Brain microvascular endothelial cell (primary cell): Measurements from ENCODE around the gene CYP4F22.
A peak's percentile ranks its signal among the peaks of the same experiment; 100 is the strongest.

Experiments used
- DNase-seq: peaks from one replicate; pipeline ENCODE4 v3.0.0-alpha.2; 2020
- H3K27ac ChIP-seq: fragments of 250-450 bp; sonication (Bioruptor Pico); 2 replicates; pipeline ENCODE4 v1.5.1; 2020; ENCODE audit warnings: mild to moderate bottlenecking, moderate library complexity
- H3K27me3 ChIP-seq: fragments of 250-450 bp; sonication (Bioruptor Pico); replicated peaks from 2 replicates; pipeline ENCODE4 v1.5.1; 2020; ENCODE audit warnings: mild to moderate bottlenecking
- H3K36me3 ChIP-seq: fragments of 250-450 bp; sonication (Bioruptor Pico); replicated peaks from 2 replicates; pipeline ENCODE4 v1.5.1; 2020; ENCODE audit warnings: mild to moderate bottlenecking
- H3K4me3 ChIP-seq: 2 replicates; pipeline ENCODE4 v1.5.1; 2011; ENCODE audit warnings: low read depth, mild to moderate bottlenecking, control low read depth, low read length, moderate library complexity
- in situ Hi-C: cut with HindIII; loops from 2 replicates; pipeline ENCODE4 v1.10.0; 2017; ENCODE audit warnings: low sequenced_read_pairs, low pct_ligation_motif_present
- TF ChIP-seq, protein P1 (sequence below): IDR thresholded peaks from 2 replicates; pipeline ENCODE4 v1.5.1; 2011; ENCODE audit warnings: low read depth, mild to moderate bottlenecking, moderate library complexity, low read length, control low read depth, inconsistent platforms; ENCODE audit errors: missing control alignments

Gene CYP4F22

GRCh38 chr19:15550273-15550672 lies 41.9 kb downstream of the CYP4F22 start:
- H3K27ac ChIP-seq, result no peak overlapping the region
- H3K36me3 ChIP-seq, result no peaks in the 10 kb centered on the region
- TF ChIP-seq, protein P1, sequence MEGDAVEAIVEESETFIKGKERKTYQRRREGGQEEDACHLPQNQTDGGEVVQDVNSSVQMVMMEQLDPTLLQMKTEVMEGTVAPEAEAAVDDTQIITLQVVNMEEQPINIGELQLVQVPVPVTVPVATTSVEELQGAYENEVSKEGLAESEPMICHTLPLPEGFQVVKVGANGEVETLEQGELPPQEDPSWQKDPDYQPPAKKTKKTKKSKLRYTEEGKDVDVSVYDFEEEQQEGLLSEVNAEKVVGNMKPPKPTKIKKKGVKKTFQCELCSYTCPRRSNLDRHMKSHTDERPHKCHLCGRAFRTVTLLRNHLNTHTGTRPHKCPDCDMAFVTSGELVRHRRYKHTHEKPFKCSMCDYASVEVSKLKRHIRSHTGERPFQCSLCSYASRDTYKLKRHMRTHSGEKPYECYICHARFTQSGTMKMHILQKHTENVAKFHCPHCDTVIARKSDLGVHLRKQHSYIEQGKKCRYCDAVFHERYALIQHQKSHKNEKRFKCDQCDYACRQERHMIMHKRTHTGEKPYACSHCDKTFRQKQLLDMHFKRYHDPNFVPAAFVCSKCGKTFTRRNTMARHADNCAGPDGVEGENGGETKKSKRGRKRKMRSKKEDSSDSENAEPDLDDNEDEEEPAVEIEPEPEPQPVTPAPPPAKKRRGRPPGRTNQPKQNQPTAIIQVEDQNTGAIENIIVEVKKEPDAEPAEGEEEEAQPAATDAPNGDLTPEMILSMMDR, result no peak
- H3K4me3 ChIP-seq, result no peak overlapping the region
- in situ Hi-C loops, result no loop called here
- DNase-seq, result no peak
- no peaks in the 10 kb centered on the region for H3K27me3 ChIP-seq

DNA sequence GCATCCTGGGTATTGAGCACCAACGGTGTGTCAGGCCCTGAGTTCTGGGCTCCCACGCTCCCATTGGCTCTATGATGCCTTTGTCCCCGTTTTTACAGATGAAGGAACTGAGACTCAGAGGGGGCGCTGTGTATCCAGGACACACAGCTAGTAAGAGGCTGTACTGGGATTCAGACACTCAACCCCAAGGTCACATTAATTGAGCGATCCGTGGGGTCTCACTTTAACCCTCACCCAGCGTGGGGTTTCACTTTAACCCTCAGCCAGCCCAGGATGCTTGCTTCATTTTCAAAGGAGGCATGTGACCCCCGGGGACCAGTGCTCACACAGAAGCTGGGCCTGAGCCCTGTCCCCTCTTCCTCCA lies 42.6 kb downstream of the CYP4F22 start:
- Histone ChIP-seq H3K27ac (no peak overlapping the region), H3K36me3 (no peaks in the 10 kb centered on the region), H3K4me3 (peak overlapping the region; percentile 9), H3K27me3 (no peaks in the 10 kb centered on the region)
- TF ChIP-seq, protein P1, result no peak
- in situ Hi-C loops, result no loop called here
- DNase-seq, result no peak

- H3K36me3 ChIP-seq, result no peaks in the 10 kb centered on the region
- TF ChIP-seq, protein P1, result no peak
- peak overlapping the region; percentile 9 for H3K4me3 ChIP-seq
- no peak overlapping the region for H3K27ac ChIP-seq
- no peaks in the 10 kb centered on the region for H3K27me3 ChIP-seq
- in situ Hi-C loops, result no loop called here
- no peak for DNase-seq
Observed at GRCh38 chr19:15551293-15552004, 43.1 kb downstream of the CYP4F22 start.

GRCh38 chr19:15555021-15555420 lies 46.7 kb downstream of the CYP4F22 start:
- in situ Hi-C loops, result no loop called here
- TF ChIP-seq, protein P1, result no peak
- no peaks in the 10 kb centered on the region for H3K27me3 ChIP-seq
- no peak overlapping the region for H3K27ac ChIP-seq
- no peak overlapping the region for H3K4me3 ChIP-seq
- H3K36me3 ChIP-seq, result no peaks in the 10 kb centered on the region
- no peak for DNase-seq

DNA sequence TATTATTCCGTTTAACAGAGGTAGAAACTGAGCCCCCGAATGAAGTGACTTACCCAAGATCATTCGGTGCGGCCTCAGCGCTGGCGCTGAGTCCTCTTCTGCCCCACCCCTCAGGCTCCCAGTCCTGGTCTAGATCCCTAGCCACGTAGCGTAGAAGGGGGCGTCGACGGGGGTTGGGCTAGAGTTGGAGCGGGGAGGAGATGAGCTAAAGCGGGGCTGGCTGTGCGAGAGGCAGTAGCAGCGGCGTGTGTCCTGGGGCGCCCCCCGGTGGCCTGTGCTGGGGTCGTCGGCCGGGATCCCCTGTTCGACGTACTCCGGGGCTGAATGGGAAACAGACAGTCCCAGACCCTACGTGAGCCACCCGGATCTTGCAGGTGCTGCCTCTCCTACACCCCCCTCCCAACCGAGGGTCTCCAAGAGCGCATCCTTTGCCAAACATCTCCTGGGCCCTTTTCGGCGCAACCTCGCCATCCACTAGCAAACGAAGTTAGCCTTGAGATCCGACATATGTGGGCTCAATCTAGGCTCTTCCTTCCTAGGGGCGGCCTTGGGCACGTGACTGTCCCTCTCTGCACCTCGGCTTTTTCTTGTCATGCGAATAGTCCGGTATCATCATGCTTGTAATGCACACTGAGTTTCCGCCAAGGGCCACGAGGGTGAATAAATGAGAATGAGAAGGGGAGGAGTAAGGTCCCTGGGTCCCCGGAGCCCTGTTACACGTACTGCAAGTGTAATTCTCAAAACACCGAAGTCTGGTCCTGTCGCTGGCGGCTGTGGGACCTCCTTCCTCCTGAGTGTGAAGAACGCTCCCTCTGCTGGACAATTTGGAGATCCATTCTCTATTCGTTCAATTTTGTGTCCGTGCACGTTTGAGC lies 47.7 kb downstream of the CYP4F22 start:
- in situ Hi-C loops, result no loop called here
- Histone ChIP-seq H3K27ac (no peak overlapping the region), H3K36me3 (no peaks in the 10 kb centered on the region), H3K27me3 (no peaks in the 10 kb centered on the region), H3K4me3 (peak overlapping the region; percentile 31)
- DNase-seq, result peak; percentile 92
- TF ChIP-seq, protein P1, result peak; percentile 85
